HEK293 (cell line): ENCODE data around the gene PRKG1.

ENCODE experiments used
- CTCF ChIA-PET: fragments of 350-600 bp; formaldehyde crosslinking; extraction: SDS; loops from one replicate; lab custom pipeline; 2021; ENCODE audit warnings: antibody characterized with exemption; lab: Yijun Ruan, JAX
- POLR2A ChIA-PET: fragments of 300-600 bp; formaldehyde crosslinking; extraction: SDS; loops from one replicate; lab custom pipeline; 2020; ENCODE audit warnings: antibody characterized with exemption, inconsistent platforms; lab: Yijun Ruan, JAX
- H3K27ac ChIP-seq: fragments of 200-500 bp; sonication (Bioruptor generic); 2 replicates; pipeline ENCODE4 v1.5.1; 2014; ENCODE audit warnings: low read depth, low read length, control low read depth, inconsistent platforms; ENCODE audit errors: extremely low read depth
- H3K36me3 ChIP-seq, 2 experiments: fragments of 200-500 bp in 1 of 2; sonication (Bioruptor generic) in 1 of 2; 1 replicate in 1 of 2; 2 replicates in 1 of 2; pipeline ENCODE4 v1.5.1; 2014 to 2017; ENCODE audit warnings: inconsistent platforms in 2 of 2, low read length in 2 of 2; ENCODE audit not compliant: control insufficient read depth in 2 of 2, insufficient read depth in 1 of 2
- H3K4me1 ChIP-seq: fragments of 200-500 bp; sonication (Bioruptor generic); 2 replicates; pipeline ENCODE4 v1.5.1; 2014; ENCODE audit warnings: mild to moderate bottlenecking, low read length, inconsistent platforms; ENCODE audit not compliant: control insufficient read depth, insufficient read depth
- H3K4me3 ChIP-seq: 2 replicates; pipeline ENCODE4 v1.5.1; 2011; ENCODE audit warnings: low read depth, mild to moderate bottlenecking, control low read depth, low read length, moderate library complexity
- H3K9me3 ChIP-seq: fragments of 200-500 bp; sonication (Bioruptor generic); 2 replicates; pipeline ENCODE4 v1.5.1; 2014; ENCODE audit warnings: low read depth, low read length, inconsistent platforms; ENCODE audit not compliant: control insufficient read depth, insufficient read depth
- HOXC10 ChIP-seq: sonication (generic); formaldehyde crosslinking; IDR thresholded peaks from 2 replicates; pipeline ENCODE4 v1.8.1; 2023; ENCODE audit warnings: mild to moderate bottlenecking, missing genetic modification reagents
- MZF1 ChIP-seq: fragments of 450-650 bp; formaldehyde crosslinking; IDR thresholded peaks from 2 replicates; pipeline ENCODE4 v1.5.1; 2017; ENCODE audit warnings: missing biosample characterization, missing genetic modification characterization, borderline replicate concordance
- PATZ1 ChIP-seq: fragments of 450-650 bp; formaldehyde crosslinking; IDR thresholded peaks from 2 replicates; pipeline ENCODE4 v1.5.1; 2016; ENCODE audit warnings: missing biosample characterization, missing genetic modification characterization
- SP7 ChIP-seq: fragments of 450-650 bp; formaldehyde crosslinking; IDR thresholded peaks from 2 replicates; pipeline ENCODE4 v1.5.1; 2016; ENCODE audit warnings: missing biosample characterization, missing genetic modification characterization
- YY2 ChIP-seq: fragments of 450-650 bp; formaldehyde crosslinking; IDR thresholded peaks from 2 replicates; pipeline ENCODE4 v1.5.1; 2016; ENCODE audit warnings: missing biosample characterization, missing genetic modification characterization
- ZBTB49 ChIP-seq: fragments of 450-650 bp; formaldehyde crosslinking; IDR thresholded peaks from 2 replicates; pipeline ENCODE4 v1.5.1; 2016; ENCODE audit warnings: missing biosample characterization, missing genetic modification characterization, low read depth
- ZBTB6 ChIP-seq: fragments of 450-650 bp; formaldehyde crosslinking; IDR thresholded peaks from 2 replicates; pipeline ENCODE4 v1.5.1; 2017; ENCODE audit warnings: missing biosample characterization, missing genetic modification characterization
- ZBTB7A ChIP-seq: fragments of 450-650 bp; formaldehyde crosslinking; IDR thresholded peaks from 2 replicates; pipeline ENCODE4 v1.5.1; 2016; ENCODE audit warnings: low read depth, missing biosample characterization, missing genetic modification characterization
- ZEB2 ChIP-seq: fragments of 450-650 bp; formaldehyde crosslinking; IDR thresholded peaks from 2 replicates; pipeline ENCODE4 v1.5.1; 2016; ENCODE audit warnings: missing biosample characterization, missing genetic modification characterization
- ZNF138 ChIP-seq: fragments of 450-650 bp; formaldehyde crosslinking; IDR thresholded peaks from 2 replicates; pipeline ENCODE4 v1.5.1; 2016; ENCODE audit warnings: missing biosample characterization, missing genetic modification characterization, borderline replicate concordance
- ZNF214 ChIP-seq: fragments of 450-650 bp; formaldehyde crosslinking; IDR thresholded peaks from 2 replicates; pipeline ENCODE4 v1.5.1; 2017; ENCODE audit warnings: missing biosample characterization, mild to moderate bottlenecking, missing genetic modification characterization, borderline replicate concordance
- ZNF292 ChIP-seq: fragments of 450-650 bp; formaldehyde crosslinking; IDR thresholded peaks from 2 replicates; pipeline ENCODE4 v1.5.1; 2016; ENCODE audit warnings: low read depth, missing biosample characterization, missing genetic modification characterization, borderline replicate concordance
- ZNF354C ChIP-seq: fragments of 450-650 bp; formaldehyde crosslinking; IDR thresholded peaks from 2 replicates; pipeline ENCODE4 v1.5.1; 2016; ENCODE audit warnings: missing biosample characterization, missing genetic modification characterization, low read depth, borderline replicate concordance
- ZNF391 ChIP-seq: fragments of 450-650 bp; formaldehyde crosslinking; IDR thresholded peaks from 2 replicates; pipeline ENCODE4 v1.5.1; 2016; ENCODE audit warnings: low read depth, missing biosample characterization, missing genetic modification characterization, borderline replicate concordance
- ZNF449 ChIP-seq: fragments of 450-650 bp; formaldehyde crosslinking; IDR thresholded peaks from 2 replicates; pipeline ENCODE4 v1.5.1; 2017; ENCODE audit warnings: missing biosample characterization, mild to moderate bottlenecking, missing genetic modification characterization, moderate library complexity
- ZNF510 ChIP-seq: fragments of 450-650 bp; formaldehyde crosslinking; IDR thresholded peaks from 2 replicates; pipeline ENCODE4 v1.5.1; 2018; ENCODE audit warnings: mild to moderate bottlenecking, missing genetic modification characterization, missing biosample characterization; ENCODE audit not compliant: insufficient replicate concordance
- ZNF558 ChIP-seq: fragments of 450-650 bp; formaldehyde crosslinking; IDR thresholded peaks from 2 replicates; pipeline ENCODE4 v1.5.1; 2016; ENCODE audit warnings: missing biosample characterization, missing genetic modification characterization
- ZNF621 ChIP-seq: fragments of 450-650 bp; formaldehyde crosslinking; IDR thresholded peaks from 2 replicates; pipeline ENCODE4 v1.5.1; 2017; ENCODE audit warnings: missing biosample characterization, missing genetic modification characterization
- ZNF629 ChIP-seq: fragments of 450-650 bp; formaldehyde crosslinking; IDR thresholded peaks from 2 replicates; pipeline ENCODE4 v1.5.1; 2017; ENCODE audit warnings: missing biosample characterization, missing genetic modification characterization
- ZNF664 ChIP-seq: fragments of 450-650 bp; formaldehyde crosslinking; IDR thresholded peaks from 2 replicates; pipeline ENCODE4 v1.5.1; 2016; ENCODE audit warnings: missing biosample characterization, missing genetic modification characterization
- ZNF677 ChIP-seq: fragments of 450-650 bp; IDR thresholded peaks from 2 replicates; pipeline ENCODE4 v1.5.0; 2018; ENCODE audit warnings: missing biosample characterization, mild to moderate bottlenecking, missing genetic modification characterization, moderate library complexity
- ZNF76 ChIP-seq: fragments of 450-650 bp; formaldehyde crosslinking; IDR thresholded peaks from 2 replicates; pipeline ENCODE4; 2016; ENCODE audit warnings: low read depth, missing biosample characterization, missing genetic modification characterization, borderline replicate concordance
- ZNF785 ChIP-seq: fragments of 450-650 bp; formaldehyde crosslinking; IDR thresholded peaks from 2 replicates; pipeline ENCODE4 v1.5.1; 2016; ENCODE audit warnings: missing biosample characterization, missing genetic modification characterization
- ZSCAN18 ChIP-seq: fragments of 450-650 bp; formaldehyde crosslinking; IDR thresholded peaks from 2 replicates; pipeline ENCODE4 v1.5.1; 2016; ENCODE audit warnings: missing biosample characterization, missing genetic modification characterization
- ZSCAN30 ChIP-seq: fragments of 450-650 bp; IDR thresholded peaks from 2 replicates; pipeline ENCODE4 v1.5.1; 2018; ENCODE audit warnings: missing biosample characterization, mild to moderate bottlenecking, missing genetic modification characterization, moderate library complexity
- ZSCAN5A ChIP-seq: fragments of 450-650 bp; formaldehyde crosslinking; IDR thresholded peaks from 2 replicates; pipeline ENCODE4 v1.5.1; 2016; ENCODE audit warnings: missing biosample characterization, missing genetic modification characterization

Gene PRKG1

GRCh38 chr10:51981731-51982130 is 907.4 kb downstream of the PRKG1 start:
- no peaks in the 10 kb centered on the region for H3K9me3 ChIP-seq
- H3K27ac ChIP-seq, result no peak overlapping the region
- POLR2A ChIA-PET, result no interaction called here
- H3K4me3 ChIP-seq, result no peak overlapping the region
- H3K4me1 ChIP-seq, result no peaks in the 10 kb centered on the region
- TF ChIP-seq ZNF677 (tag by site-specific recombination), result no peak
- no peak for TF ChIP-seq ZSCAN30 (tag by site-specific recombination)
- no peak for TF ChIP-seq ZNF354C (tag by site-specific recombination)
- TF ChIP-seq ZNF629 (tag by site-specific recombination), result no peak
- no peak for TF ChIP-seq ZEB2
- TF ChIP-seq ZNF76 (tag by site-specific recombination), result no peak
- no peak for TF ChIP-seq YY2 (tag by site-specific recombination)
- TF ChIP-seq ZNF449 (tag by site-specific recombination), result no peak
- no peak for TF ChIP-seq ZSCAN18 (tag by site-specific recombination)
- TF ChIP-seq ZSCAN5A, result no peak
- TF ChIP-seq ZNF621 (tag by site-specific recombination), result no peak
- no peak for TF ChIP-seq ZNF785 (tag by site-specific recombination)
- TF ChIP-seq HOXC10 (CRISPR knock-in tag), result no peak
- no peaks in the 10 kb centered on the region for H3K36me3 ChIP-seq
- CTCF ChIA-PET, result interaction anchor here (0.6 kb wide), 1 partner anchor 1127 kb away, joined by 3 read pairs; no protein-coding TSS in a partner anchor

- Histone ChIP-seq H3K36me3 (no peaks in the 10 kb centered on the region), H3K4me3 (no peak overlapping the region), H3K9me3 (no peaks in the 10 kb centered on the region), H3K4me1 (no peaks in the 10 kb centered on the region), H3K27ac (no peak overlapping the region)
- ChIA-PET POLR2A (no interaction called here), CTCF (no interaction called here)
- no peak for TF ChIP-seq ZBTB7A (tag by site-specific recombination)
- TF ChIP-seq MZF1 (tag by site-specific recombination), result no peak
- no peak for TF ChIP-seq PATZ1 (tag by site-specific recombination)
- TF ChIP-seq ZNF138 (tag by site-specific recombination), result no peak
- no peak for TF ChIP-seq ZBTB49 (tag by site-specific recombination)
- no peak for TF ChIP-seq ZNF510 (tag by site-specific recombination)
- no peak for TF ChIP-seq ZNF558 (tag by site-specific recombination)
- no peak for TF ChIP-seq ZBTB6
- TF ChIP-seq ZNF664, result no peak
- no peak for TF ChIP-seq ZNF629 (tag by site-specific recombination)
- no peak for TF ChIP-seq ZNF391 (tag by site-specific recombination)
- no peak for TF ChIP-seq ZNF214 (tag by site-specific recombination)
- no peak for TF ChIP-seq ZNF292 (tag by site-specific recombination)
- TF ChIP-seq SP7 (tag by site-specific recombination), result no peak
Measured at GRCh38 chr10:51983481-51983880, 909.2 kb downstream of the PRKG1 start.
